GM21367 (cell line): ENCODE measurements around the gene ZC3H7B.
"Not testable (repeated sequence)": the region's sequence is repeated elsewhere in the genome, so short reads cannot be mapped to it uniquely, and the experiment has no call there.

Experiments used
- ATAC-seq: cut with Tn5 transposase; IDR thresholded peaks from one replicate; pipeline ENCODE4 v1.9.1; 2021; ENCODE audit not compliant: unreplicated experiment

ZC3H7B gene

GRCh38 chr22:41377846-41378245 is 76.5 kb downstream of the ZC3H7B start:
- ATAC-seq = no peak

- peak; percentile 2 for ATAC-seq
Observed at GRCh38 chr22:41380993-41381328, 79.6 kb downstream of the ZC3H7B start.

- peak; percentile 79 for ATAC-seq
Observed at GRCh38 chr22:41381329-41382097, 80.2 kb downstream of the ZC3H7B start, which contains the start of gene TEF. Gene TEF (plus strand): TSS chr22:41381942. CDS start chr22:41382045, 103 bp downstream.

- ATAC-seq = peak; percentile 26
Observed at GRCh38 chr22:41382098-41382578, 80.8 kb downstream of the ZC3H7B start.

- ATAC-seq = no peak
Observed at GRCh38 chr22:41382610-41383009, 81.3 kb downstream of the ZC3H7B start.

- ATAC-seq = no peak
Observed at GRCh38 chr22:41383085-41383484, 81.8 kb downstream of the ZC3H7B start.

GRCh38 chr22:41384128-41384527 is 82.8 kb downstream of the ZC3H7B start:
- no peak for ATAC-seq

GRCh38 chr22:41387341-41387740 is 86.0 kb downstream of the ZC3H7B start:
- no peak for ATAC-seq

- ATAC-seq = no peak
Observed at GRCh38 chr22:41394012-41394356, 92.7 kb downstream of the ZC3H7B start.

- ATAC-seq = no peak
Observed at GRCh38 chr22:41395531-41396240, 94.4 kb downstream of the ZC3H7B start.

- ATAC-seq = no peak
Observed at GRCh38 chr22:41397143-41397811, 96.0 kb downstream of the ZC3H7B start.

GRCh38 chr22:41398921-41399320 is 97.6 kb downstream of the ZC3H7B start:
- ATAC-seq = no peak

GRCh38 chr22:41401781-41402648 is 100.7 kb downstream of the ZC3H7B start:
- no peak for ATAC-seq

GRCh38 chr22:41402851-41403250 is 101.5 kb downstream of the ZC3H7B start:
- ATAC-seq = not testable (repeated sequence)

GRCh38 chr22:41403532-41404318 is 102.4 kb downstream of the ZC3H7B start:
- ATAC-seq = peak; percentile 60

- ATAC-seq = no peak
Observed at GRCh38 chr22:41405588-41405987, 104.3 kb downstream of the ZC3H7B start.

GRCh38 chr22:41406410-41406809 is 105.1 kb downstream of the ZC3H7B start:
- no peak for ATAC-seq

- ATAC-seq = no peak
Observed at GRCh38 chr22:41407433-41407832, 106.1 kb downstream of the ZC3H7B start.

- no peak for ATAC-seq
Observed at GRCh38 chr22:41408665-41409064, 107.3 kb downstream of the ZC3H7B start.
